Measurements from ENCODE around the gene TUB. TPM values are rescaled to one million over a fixed set of nuclear protein-coding genes. Genes with fewer than 3 reads are reported as not detected.

Gene TUB
- total RNA-seq, 1 donor from 2014 or later = 0.50 TPM

DNA sequence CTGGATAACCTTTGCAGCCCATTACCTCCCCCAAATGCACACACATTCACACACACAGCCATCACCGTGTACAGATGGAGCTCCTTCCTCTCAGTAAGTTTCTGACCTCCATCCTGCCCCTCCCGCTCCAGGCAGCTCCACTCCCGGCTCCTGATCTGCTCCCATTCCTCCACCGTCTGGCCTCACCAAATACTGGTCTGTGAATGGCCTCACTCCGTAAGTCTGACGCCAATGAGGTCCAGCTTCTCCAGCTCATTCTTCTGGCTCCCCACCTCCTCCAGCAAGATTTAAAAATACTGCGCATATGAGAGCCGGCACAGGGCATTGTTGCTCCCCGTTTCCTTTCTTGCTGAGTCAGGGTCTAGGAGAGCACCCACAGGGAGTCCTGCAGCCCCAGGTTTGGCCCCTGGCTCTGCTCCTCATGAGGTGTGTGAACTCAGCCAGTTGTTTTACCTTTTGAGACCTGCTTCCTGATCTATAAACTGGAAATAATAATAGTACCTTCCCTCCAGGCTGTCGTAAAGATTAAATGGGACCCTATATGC is 14.0 kb upstream of the TUB start:
- Mint-ChIP-seq H3K27me3 (ENCODE audit: low read depth) (peaks cover 10% of the 10 kb centered on the region), H3K4me3 (ENCODE audit: low read depth) (no peak overlapping the region), H3K27ac (no peak overlapping the region), H3K4me1 (ENCODE audit: low read depth) (no peaks in the 10 kb centered on the region), H3K9me3 (no peaks in the 10 kb centered on the region), H3K36me3 (ENCODE audit: low read depth) (no peaks in the 10 kb centered on the region)
- intact Hi-C loops (cut with micrococcal nuclease) = no loop called here
- peak; percentile 3 for DNase-seq (ENCODE audit: low spot score)

GRCh38 chr11:8067567-8067928 is 13.5 kb upstream of the TUB start:
- H3K4me3 Mint-ChIP-seq (ENCODE audit: low read depth) = no peak overlapping the region
- intact Hi-C loops (cut with micrococcal nuclease) = no loop called here

DNA sequence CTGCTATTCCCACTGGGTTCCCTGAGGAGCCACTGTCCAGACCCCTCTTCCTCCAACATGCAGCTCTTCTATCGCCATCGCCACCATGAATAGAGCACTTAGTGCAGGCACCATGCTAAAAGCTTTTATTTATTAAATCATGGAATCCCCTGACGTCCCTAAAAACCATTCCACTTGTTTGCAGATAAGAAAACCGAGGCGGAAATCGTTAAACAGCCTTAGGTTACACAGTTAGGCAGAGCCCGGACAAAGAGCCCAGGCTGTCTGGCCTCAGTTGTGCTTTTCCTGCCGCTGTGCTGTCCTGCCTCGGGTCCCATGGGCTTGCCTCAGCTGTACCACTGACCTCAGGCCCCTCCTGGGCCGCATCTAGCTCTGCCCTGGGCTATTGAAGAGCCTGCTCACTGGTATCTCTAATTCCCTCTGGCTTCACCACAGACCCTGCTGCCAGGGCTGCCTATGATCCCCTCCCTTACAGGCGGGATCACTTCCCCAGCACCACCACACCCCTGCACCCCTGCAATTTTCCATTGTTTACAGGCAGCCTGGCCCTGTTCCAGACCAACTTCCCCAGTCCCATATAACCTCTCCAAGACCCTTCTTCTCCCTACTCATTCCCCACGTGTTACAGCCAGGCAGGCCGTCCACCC is 13.0 kb upstream of the TUB start:
- no peaks in the 10 kb centered on the region for H3K9me3 Mint-ChIP-seq
- no peak for DNase-seq (ENCODE audit: low spot score)
- H3K4me1 Mint-ChIP-seq (ENCODE audit: low read depth) = no peaks in the 10 kb centered on the region
- no peak overlapping the region for H3K27ac Mint-ChIP-seq
- no peaks in the 10 kb centered on the region for H3K36me3 Mint-ChIP-seq (ENCODE audit: low read depth)
- intact Hi-C loops (cut with micrococcal nuclease) = no loop called here
- H3K27me3 Mint-ChIP-seq (ENCODE audit: low read depth) = peaks cover 10% of the 10 kb centered on the region
- no peak overlapping the region for H3K4me3 Mint-ChIP-seq (ENCODE audit: low read depth)

More at GRCh38 chr11:8067567-8067928, 13.5 kb upstream of the TUB start:
- DNase-seq (ENCODE audit: low spot score) = no peak
- Mint-ChIP-seq H3K36me3 (ENCODE audit: low read depth) (no peaks in the 10 kb centered on the region), H3K4me1 (ENCODE audit: low read depth) (no peaks in the 10 kb centered on the region), H3K27me3 (ENCODE audit: low read depth) (peaks cover 10% of the 10 kb centered on the region), H3K27ac (no peak overlapping the region), H3K9me3 (no peaks in the 10 kb centered on the region)

- Mint-ChIP-seq H3K4me3 (ENCODE audit: low read depth) (no peak overlapping the region), H3K4me1 (ENCODE audit: low read depth) (no peaks in the 10 kb centered on the region), H3K27ac (no peak overlapping the region), H3K9me3 (no peaks in the 10 kb centered on the region), H3K36me3 (ENCODE audit: low read depth) (no peaks in the 10 kb centered on the region), H3K27me3 (ENCODE audit: low read depth) (peaks cover 13% of the 10 kb centered on the region)
- DNase-seq (ENCODE audit: low spot score) = no peak
- intact Hi-C loops (cut with micrococcal nuclease) = no loop called here
These were observed 12.3 kb upstream of the TUB start for GRCh38 chr11:8068605-8069221.

DNA sequence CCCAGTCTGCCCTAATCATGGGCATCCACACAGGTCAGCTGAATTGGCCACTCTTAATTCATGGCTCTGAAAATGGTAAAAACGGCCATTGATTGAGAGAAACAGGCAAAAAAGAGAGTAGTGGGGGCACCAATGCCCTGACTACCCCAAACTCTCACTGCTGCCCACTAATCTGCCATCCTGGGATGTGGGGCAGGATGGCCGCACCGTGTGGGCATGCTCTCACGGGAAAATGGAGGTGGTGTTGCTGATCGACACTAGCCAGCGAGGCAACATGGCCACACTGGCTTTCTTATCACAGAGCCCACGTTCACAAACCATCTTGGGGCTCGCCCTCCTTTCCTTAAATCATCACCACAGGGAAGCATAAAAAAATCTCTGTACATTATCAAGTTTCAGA is 11.2 kb upstream of the TUB start:
- no peak for DNase-seq (ENCODE audit: low spot score)
- intact Hi-C loops (cut with micrococcal nuclease) = loop anchor here (2.0 kb wide), 1 partner anchor 37 kb away; no protein-coding TSS in a partner anchor

GRCh38 chr11:8070417-8071115 is 10.4 kb upstream of the TUB start:
- no peak overlapping the region for H3K4me3 Mint-ChIP-seq (ENCODE audit: low read depth)
- H3K9me3 Mint-ChIP-seq = no peaks in the 10 kb centered on the region
- H3K4me1 Mint-ChIP-seq (ENCODE audit: low read depth) = peaks cover 4% of the 10 kb centered on the region
- intact Hi-C loops (cut with micrococcal nuclease) = loop anchor here (2.0 kb wide), 1 partner anchor 38 kb away; no protein-coding TSS in a partner anchor
- no peaks in the 10 kb centered on the region for H3K36me3 Mint-ChIP-seq (ENCODE audit: low read depth)
- peaks cover 15% of the 10 kb centered on the region for H3K27me3 Mint-ChIP-seq (ENCODE audit: low read depth)
- DNase-seq (ENCODE audit: low spot score) = no peak
- no peak overlapping the region for H3K27ac Mint-ChIP-seq

More for the DNA sequence above, 11.2 kb upstream of the TUB start:
- H3K36me3 Mint-ChIP-seq (ENCODE audit: low read depth) = no peaks in the 10 kb centered on the region
- no peak overlapping the region for H3K4me3 Mint-ChIP-seq (ENCODE audit: low read depth)
- no peaks in the 10 kb centered on the region for H3K4me1 Mint-ChIP-seq (ENCODE audit: low read depth)
- H3K27me3 Mint-ChIP-seq (ENCODE audit: low read depth) = peaks cover 15% of the 10 kb centered on the region
- no peaks in the 10 kb centered on the region for H3K9me3 Mint-ChIP-seq
- H3K27ac Mint-ChIP-seq = no peak overlapping the region

DNA sequence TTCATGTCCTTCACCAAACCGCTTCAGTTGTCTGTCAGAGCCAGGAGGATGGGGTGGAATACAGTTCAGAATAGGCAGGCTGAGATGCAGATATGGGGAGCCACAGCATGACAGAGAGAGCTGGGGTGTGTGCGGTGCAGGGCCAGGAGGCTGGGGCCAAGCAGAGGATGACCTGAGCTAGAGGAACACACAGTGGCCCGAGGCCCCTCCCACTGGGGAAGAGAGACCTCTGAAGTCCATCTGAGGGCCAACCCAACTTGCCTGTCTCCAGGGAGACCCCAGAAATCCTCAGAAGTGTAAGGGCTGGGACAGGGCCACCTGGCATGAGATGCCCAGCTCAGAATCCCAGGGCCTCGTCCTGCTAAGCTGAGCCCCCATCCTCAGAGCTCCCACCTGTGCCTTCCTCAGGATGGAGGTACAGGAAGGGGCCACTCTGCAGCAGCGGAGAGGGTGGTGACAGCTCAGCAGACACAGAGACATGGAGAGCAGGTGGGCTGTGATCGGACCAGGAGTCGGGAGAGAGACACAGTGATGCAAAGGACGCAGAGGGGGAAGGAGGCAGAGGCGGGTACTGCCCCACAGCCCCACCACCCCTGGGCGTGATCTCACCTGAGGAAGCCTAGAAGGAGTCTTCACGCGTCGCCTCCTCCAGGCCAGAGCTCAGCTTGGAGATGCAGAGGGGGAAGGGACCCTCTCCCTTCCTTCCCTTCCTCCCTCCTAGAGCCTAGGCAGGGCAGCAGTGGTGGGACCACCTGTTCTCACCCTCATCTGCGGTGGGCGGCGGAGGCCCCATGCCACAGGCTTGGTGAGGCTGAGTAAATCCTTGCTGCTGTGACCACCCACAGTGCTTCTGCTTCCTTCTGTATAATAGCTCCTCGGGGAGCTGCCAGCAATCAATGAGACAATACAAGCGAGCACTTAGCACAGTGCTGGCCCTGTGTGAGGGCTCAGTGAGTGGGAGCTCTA is 9.1 kb upstream of the TUB start:
- peaks cover 4% of the 10 kb centered on the region for H3K4me1 Mint-ChIP-seq (ENCODE audit: low read depth)
- H3K27me3 Mint-ChIP-seq (ENCODE audit: low read depth) = peaks cover 15% of the 10 kb centered on the region
- H3K4me3 Mint-ChIP-seq (ENCODE audit: low read depth) = no peak overlapping the region
- no peak overlapping the region for H3K27ac Mint-ChIP-seq
- H3K36me3 Mint-ChIP-seq (ENCODE audit: low read depth) = no peaks in the 10 kb centered on the region
- no peaks in the 10 kb centered on the region for H3K9me3 Mint-ChIP-seq
- no peak for DNase-seq (ENCODE audit: low spot score)
- intact Hi-C loops (cut with micrococcal nuclease) = loop anchor here (2.0 kb wide), 1 partner anchor 39 kb away; no protein-coding TSS in a partner anchor

- H3K27me3 Mint-ChIP-seq (ENCODE audit: low read depth) = peaks cover 27% of the 10 kb centered on the region
- DNase-seq (ENCODE audit: low spot score) = no peak
- no peak overlapping the region for H3K4me3 Mint-ChIP-seq (ENCODE audit: low read depth)
- H3K36me3 Mint-ChIP-seq (ENCODE audit: low read depth) = no peaks in the 10 kb centered on the region
- no peaks in the 10 kb centered on the region for H3K9me3 Mint-ChIP-seq
- peaks cover 4% of the 10 kb centered on the region for H3K4me1 Mint-ChIP-seq (ENCODE audit: low read depth)
- intact Hi-C loops (cut with micrococcal nuclease) = no loop called here
- no peak overlapping the region for H3K27ac Mint-ChIP-seq
These were observed 5.8 kb upstream of the TUB start for GRCh38 chr11:8075119-8075726.

DNA sequence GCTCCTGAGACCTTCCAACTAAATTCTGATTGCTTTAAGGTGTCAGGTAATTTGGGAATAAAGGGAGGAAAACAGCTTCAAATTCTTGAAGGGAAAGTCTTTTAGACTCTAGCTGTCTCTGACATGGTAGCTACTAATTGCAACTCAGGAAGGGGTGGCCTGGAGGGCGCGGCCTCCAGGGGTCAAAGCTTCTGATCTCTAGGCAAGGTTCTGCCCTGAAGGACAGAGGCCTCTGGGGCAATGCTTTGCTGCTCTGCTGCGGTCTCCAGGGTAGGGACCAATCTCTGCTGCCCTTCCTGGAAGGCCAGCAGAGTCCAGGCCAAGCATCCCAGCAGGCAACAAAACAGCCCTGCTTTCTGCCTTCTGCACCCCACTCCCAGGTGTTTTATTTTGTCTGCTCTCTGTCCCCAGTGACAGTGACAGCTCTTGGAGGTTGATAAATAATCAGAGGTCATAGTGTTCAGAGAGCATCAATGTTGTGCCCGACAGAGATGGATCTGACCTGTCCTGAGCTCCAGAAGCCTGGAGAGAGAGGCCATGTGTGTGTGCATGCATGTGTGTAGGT is 1.8 kb upstream of the TUB start:
- no peak for DNase-seq (ENCODE audit: low spot score)

DNA sequence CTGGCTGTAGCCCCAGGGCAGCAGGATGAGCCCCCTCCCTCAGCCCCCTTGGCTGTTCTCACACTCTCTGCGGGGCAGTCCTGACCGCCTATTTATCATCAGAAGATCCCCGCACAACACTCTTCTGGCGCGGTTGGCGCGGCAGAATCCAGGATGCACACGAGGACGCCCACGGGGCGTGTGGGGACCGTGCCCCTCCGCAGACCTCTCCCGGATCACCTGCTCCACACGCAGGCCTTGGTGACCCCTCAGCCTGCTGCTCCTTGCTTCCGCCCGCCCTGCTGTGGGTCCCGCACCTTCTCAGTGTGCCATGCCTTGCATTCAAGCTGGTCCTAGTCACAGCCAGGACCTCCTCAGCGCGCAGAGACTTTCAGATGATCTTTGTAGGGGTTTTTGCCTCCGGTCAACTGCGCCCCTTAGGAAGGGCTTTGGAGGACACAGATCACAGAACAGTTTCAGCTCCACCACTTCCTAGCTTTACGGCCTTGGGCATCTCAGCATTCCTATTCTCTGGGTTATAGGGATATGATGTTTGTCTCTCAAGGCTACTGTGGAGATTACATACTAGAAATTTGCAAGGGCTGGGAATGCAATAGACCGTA is 841 bp upstream of the TUB start:
- intact Hi-C loops (cut with micrococcal nuclease) = no loop called here
- H3K27me3 Mint-ChIP-seq (ENCODE audit: low read depth) = peaks cover 37% of the 10 kb centered on the region

More for the DNA sequence above, 1.8 kb upstream of the TUB start:
- Mint-ChIP-seq H3K4me3 (ENCODE audit: low read depth) (no peak overlapping the region), H3K27me3 (ENCODE audit: low read depth) (peaks cover 35% of the 10 kb centered on the region), H3K9me3 (no peaks in the 10 kb centered on the region), H3K27ac (no peak overlapping the region), H3K36me3 (ENCODE audit: low read depth) (no peaks in the 10 kb centered on the region), H3K4me1 (ENCODE audit: low read depth) (peaks cover 4% of the 10 kb centered on the region)
- intact Hi-C loops (cut with micrococcal nuclease) = no loop called here

DNA sequence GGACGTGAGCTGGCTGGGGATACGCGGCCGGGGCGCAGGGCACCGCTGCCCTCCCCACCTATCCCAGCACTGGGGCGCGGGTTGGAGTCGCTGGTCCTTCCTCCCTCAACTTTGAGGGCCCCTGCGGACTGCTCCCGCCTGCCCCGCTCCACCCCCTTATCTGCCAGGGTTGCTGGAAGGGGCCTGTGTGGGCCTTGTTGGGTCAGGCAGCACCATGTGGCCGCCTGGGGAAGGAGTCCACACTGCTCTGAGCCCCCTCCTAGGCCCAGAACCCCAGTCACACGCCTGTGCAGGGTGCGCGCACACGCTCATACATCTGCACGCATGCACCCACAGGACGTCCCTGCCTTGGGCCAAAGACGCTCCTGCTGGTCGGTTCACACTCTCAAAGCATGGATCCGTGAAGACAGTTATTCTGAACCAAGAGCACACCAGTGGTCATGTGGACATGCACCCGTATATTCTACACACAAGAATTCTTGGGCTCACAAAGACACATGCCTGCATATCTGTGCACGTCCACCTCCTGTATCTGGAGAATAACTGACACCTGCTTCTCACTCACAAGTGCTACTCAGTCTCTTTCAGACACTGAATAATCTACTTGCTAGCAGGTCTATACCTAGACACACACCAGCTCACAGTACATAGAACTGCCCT is 710 bp downstream of the TUB start:
- intact Hi-C loops (cut with micrococcal nuclease) = no loop called here
- H3K4me3 Mint-ChIP-seq (ENCODE audit: low read depth) = peak overlapping the region; percentile 30
- H3K4me1 Mint-ChIP-seq (ENCODE audit: low read depth) = no peaks in the 10 kb centered on the region
- DNase-seq (ENCODE audit: low spot score) = no peak
- no peak overlapping the region for H3K27ac Mint-ChIP-seq
- H3K36me3 Mint-ChIP-seq (ENCODE audit: low read depth) = no peaks in the 10 kb centered on the region
- no peaks in the 10 kb centered on the region for H3K9me3 Mint-ChIP-seq
- peaks cover 37% of the 10 kb centered on the region for H3K27me3 Mint-ChIP-seq (ENCODE audit: low read depth)

More for the DNA sequence above, 841 bp upstream of the TUB start:
- H3K4me3 Mint-ChIP-seq (ENCODE audit: low read depth) = peak overlapping the region; percentile 23
- no peak overlapping the region for H3K27ac Mint-ChIP-seq
- H3K4me1 Mint-ChIP-seq (ENCODE audit: low read depth) = peaks cover 2% of the 10 kb centered on the region
- no peaks in the 10 kb centered on the region for H3K9me3 Mint-ChIP-seq
- DNase-seq (ENCODE audit: low spot score) = no peak
- no peaks in the 10 kb centered on the region for H3K36me3 Mint-ChIP-seq (ENCODE audit: low read depth)
